Ovary (tissue), 9 donors: ENCODE results near the gene TSPAN3. TPM values are rescaled to one million over a fixed set of nuclear protein-coding genes. Genes with fewer than 3 reads are reported as not detected.

Experiments used
- DNase-seq, 5 donors: peaks; one replicate each; pipeline ENCODE4 v3.0.0-alpha.2; 2019 to 2020
- H3K27ac ChIP-seq, 2 donors: fragments of 200-600 bp; one replicate each; pipeline versions ENCODE4 v1.5.1 to v1.8.0; 2019 to 2022
- H3K27me3 ChIP-seq: fragments of 200-600 bp; one replicate; pipeline ENCODE4 v1.8.0; 2022
- H3K36me3 ChIP-seq: fragments of 200-600 bp; sonication (generic); one replicate; pipeline ENCODE4 v1.5.1; 2019
- H3K4me1 ChIP-seq: one replicate; pipeline ENCODE4 v1.8.1; 2013; ENCODE audit warnings: mild to moderate bottlenecking, moderate library complexity; ENCODE audit not compliant: insufficient read depth
- H3K4me3 ChIP-seq: fragments of 200-600 bp; sonication (generic); one replicate; pipeline ENCODE4 v1.5.1; 2017
- H3K9me3 ChIP-seq, 2 donors: fragments of 200-600 bp in 1 of 2; sonication (generic) in 1 of 2; one replicate each; pipeline versions ENCODE4 v1.5.1 to v1.8.1; 2013 to 2019; ENCODE audit warnings: mild to moderate bottlenecking in 1 of 2, moderate library complexity in 1 of 2
- EP300 ChIP-seq: sonication (generic); formaldehyde crosslinking; IDR thresholded peaks from one replicate; pipeline ENCODE4 v1.6.1; 2017; ENCODE audit warnings: antibody characterized with exemption
- POLR2A ChIP-seq: fragments of 450-650 bp; IDR thresholded peaks from one replicate; pipeline ENCODE4 v1.6.1; 2017; ENCODE audit warnings: antibody characterized with exemption, mild to moderate bottlenecking, moderate library complexity
- WGBS, 3 donors: extraction: QIAGEN DNeasy Blood & Tissue Kit in 1 of 3; methylation state at CpG; one replicate each; pipeline versions ENCODE4 v1.1.5 to v1.1.7; 2013 to 2017; 5-methylcytosine and 5-hydroxymethylcytosine counted together
- intact Hi-C, 4 donors: fragments of 100-400 bp; cut with DNase I; formaldehyde crosslinking; loops; one replicate each; pipeline versions ENCODE4 v1.11.0 to v1.15.1; 2022 to 2023
- polyA plus RNA-seq, 2 donors: library from polyadenylated mRNA; stranded (reverse); fragments of 200-250 nt in 1 of 2; fragments of 350-450 nt in 1 of 2; fragmentation: Illumina TruSeq in 1 of 2; extraction: RNeasy Lipid Tissue Mini Kit (QIAGEN cat#74804) in 1 of 2; gene quantifications; one replicate each; pipeline ENCODE4 v1.2.3, GENCODE V29; 2013 to 2014
- total RNA-seq, 7 donors: library from RNA; depleted of rRNA in 2 of 7; stranded (reverse); fragments of >200 nt in 2 of 7; fragmentation: NEBNext Ultra II Directional in 3 of 7; extraction: Animal tissue kit (Norgen Biotek cat#: 25700) in 3 of 7; gene quantifications; one replicate each; pipeline versions ENCODE4 v1.1.0 to v1.2.4, GENCODE V29; 2016 to 2023
- TF ChIP-seq, protein P1 (sequence below), 3 donors: fragments of 450-650 bp in 2 of 3; fragments of 200-600 bp in 1 of 3; IDR thresholded peaks; one replicate each; pipeline versions ENCODE4 v1.5.1 to v1.8.0; 2016 to 2022; ENCODE audit warnings: antibody characterized with exemption in 3 of 3, mild to moderate bottlenecking in 1 of 3
- donor health status: DM: no; HTN: no; CAD: no; lungs with moderate emphysema.
- donor health status: DM: no; HTN: no; CAD: no.
- donor health status: Bipolar disorder and iron deficiency.
- donor health status: DM: yes; HTN: yes; CAD: no.
- donor health status: DM: no; HTN: no; CAD: no.
- donor health status: DM: yes; HTN: yes; CAD: no.

Gene TSPAN3
- total and polyA plus RNA-seq, 9 donors, result 140 to 266 (median 196) TPM

DNA sequence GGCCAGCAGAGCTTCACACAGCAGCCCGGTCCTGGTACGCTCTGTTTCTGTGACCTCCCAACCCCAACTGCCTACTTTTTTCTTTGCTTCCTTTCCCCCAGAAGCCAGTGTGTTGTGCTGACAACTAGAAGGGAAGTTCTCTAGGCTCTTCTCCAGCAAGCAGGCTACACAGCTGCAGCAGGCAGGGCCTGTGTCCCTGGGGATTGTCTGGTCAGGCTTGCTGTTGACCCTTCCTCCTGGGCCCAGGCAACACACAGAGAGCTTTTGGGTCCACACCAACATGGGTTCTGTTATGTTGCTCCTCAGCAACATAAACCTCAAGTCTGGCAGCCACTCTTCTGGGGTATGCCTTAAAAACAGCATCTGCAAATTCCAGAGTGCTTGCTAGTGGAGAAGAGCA lies 36.2 kb upstream of the TSPAN3 start:
- Histone ChIP-seq H3K27me3 (no peaks in the 10 kb centered on the region), H3K36me3 (no peaks in the 10 kb centered on the region), H3K4me3 (no peak overlapping the region), H3K9me3 (no peaks in the 10 kb centered on the region), H3K27ac (peak overlapping the region in 1 of 2 donors; percentile 57), H3K4me1 (peaks cover 6% of the 10 kb centered on the region)
- peak; percentile 40 to 71 (median 42) for DNase-seq
- TF ChIP-seq, protein P1, sequence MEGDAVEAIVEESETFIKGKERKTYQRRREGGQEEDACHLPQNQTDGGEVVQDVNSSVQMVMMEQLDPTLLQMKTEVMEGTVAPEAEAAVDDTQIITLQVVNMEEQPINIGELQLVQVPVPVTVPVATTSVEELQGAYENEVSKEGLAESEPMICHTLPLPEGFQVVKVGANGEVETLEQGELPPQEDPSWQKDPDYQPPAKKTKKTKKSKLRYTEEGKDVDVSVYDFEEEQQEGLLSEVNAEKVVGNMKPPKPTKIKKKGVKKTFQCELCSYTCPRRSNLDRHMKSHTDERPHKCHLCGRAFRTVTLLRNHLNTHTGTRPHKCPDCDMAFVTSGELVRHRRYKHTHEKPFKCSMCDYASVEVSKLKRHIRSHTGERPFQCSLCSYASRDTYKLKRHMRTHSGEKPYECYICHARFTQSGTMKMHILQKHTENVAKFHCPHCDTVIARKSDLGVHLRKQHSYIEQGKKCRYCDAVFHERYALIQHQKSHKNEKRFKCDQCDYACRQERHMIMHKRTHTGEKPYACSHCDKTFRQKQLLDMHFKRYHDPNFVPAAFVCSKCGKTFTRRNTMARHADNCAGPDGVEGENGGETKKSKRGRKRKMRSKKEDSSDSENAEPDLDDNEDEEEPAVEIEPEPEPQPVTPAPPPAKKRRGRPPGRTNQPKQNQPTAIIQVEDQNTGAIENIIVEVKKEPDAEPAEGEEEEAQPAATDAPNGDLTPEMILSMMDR (IDR thresholded peaks at IDR 0.05), result no peak
- TF ChIP-seq EP300 (no peak), POLR2A (no peak)
- intact Hi-C loops, result loop anchor here in 2 of 4 donors (5.0 to 10.0 kb wide), 3 partner anchors 72 to 440 kb away; no protein-coding TSS in a partner anchor
- WGBS, 3 donors, result 8 to 19% (median 17%) methylated on average over 2 of the region's 2 CpGs

DNA sequence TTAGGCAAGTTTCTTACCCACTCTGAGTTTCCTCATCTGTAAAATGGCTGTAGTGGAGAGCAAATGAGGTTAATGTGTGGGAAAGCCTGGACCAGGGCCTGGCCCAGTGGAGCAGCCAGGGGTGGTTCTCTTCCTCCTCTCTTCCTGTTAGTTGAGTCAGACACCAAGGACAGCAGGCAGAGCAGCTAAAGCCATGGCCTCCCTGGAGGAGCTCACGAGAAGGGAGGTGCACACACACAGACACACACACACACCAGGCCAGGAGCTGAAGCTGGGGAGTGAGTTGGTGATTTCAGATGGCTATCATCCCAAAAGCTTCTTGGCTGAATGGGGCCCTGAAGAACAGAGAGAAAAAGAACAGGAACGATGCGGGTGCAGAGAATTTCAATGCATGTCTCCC lies 33.2 kb upstream of the TSPAN3 start:
- H3K27me3 ChIP-seq, result no peaks in the 10 kb centered on the region
- intact Hi-C loops, result loop anchor here in 1 of 4 donors (10.0 kb wide), 1 partner anchor 69 kb away; no protein-coding TSS in a partner anchor
- TF ChIP-seq EP300 (no peak), POLR2A (no peak)
- TF ChIP-seq, protein P1 (IDR thresholded peaks at IDR 0.05), result no peak
- H3K27ac ChIP-seq, result no peak overlapping the region
- DNase-seq, result no peak
- 64 to 81% (median 74%) methylated on average over 3 of the region's 3 CpGs for WGBS, 3 donors
- H3K4me1 ChIP-seq, result peaks cover 6% of the 10 kb centered on the region
- no peak overlapping the region for H3K4me3 ChIP-seq
- H3K36me3 ChIP-seq, result no peaks in the 10 kb centered on the region
- no peaks in the 10 kb centered on the region for H3K9me3 ChIP-seq

DNA sequence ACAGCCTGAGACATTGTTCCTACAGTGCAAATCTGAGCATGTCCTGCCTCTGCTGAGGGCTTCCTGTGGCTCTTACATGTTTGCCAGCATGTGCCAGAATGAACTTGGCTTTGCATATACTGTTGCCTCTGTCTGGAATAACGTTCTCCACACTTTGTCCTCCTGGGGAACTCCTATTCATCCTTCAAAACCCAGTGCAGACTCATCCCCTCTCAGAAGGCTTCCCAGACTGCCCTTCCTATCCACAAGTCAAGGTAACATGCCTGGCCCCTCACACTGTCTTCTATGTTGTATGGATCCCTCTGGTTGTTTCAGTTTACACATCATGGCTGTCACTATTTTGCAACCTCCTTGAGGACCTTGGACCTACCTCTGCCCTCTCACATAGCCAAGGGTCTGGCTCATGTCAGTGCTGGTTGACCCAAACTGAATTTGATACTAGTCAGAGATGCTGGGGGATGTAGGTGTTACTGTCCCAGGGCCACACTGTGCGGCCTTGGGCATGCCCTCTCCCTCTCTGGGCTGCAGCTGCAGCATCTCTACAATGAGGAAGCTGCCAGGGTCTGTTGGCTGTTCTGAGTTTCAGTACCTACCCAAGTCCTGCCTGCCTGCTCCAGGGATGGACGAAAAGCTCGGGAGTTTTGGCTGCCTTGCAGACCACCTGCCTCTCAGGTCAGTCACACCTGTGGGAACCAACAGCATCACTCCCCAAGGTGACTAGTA lies 29.0 kb upstream of the TSPAN3 start:
- Histone ChIP-seq H3K27ac (no peak overlapping the region), H3K4me1 (no peaks in the 10 kb centered on the region), H3K36me3 (no peaks in the 10 kb centered on the region), H3K9me3 (no peaks in the 10 kb centered on the region), H3K27me3 (no peaks in the 10 kb centered on the region), H3K4me3 (no peak overlapping the region)
- WGBS, 3 donors, result 85 to 91% (median 88%) methylated on average over 4 of the region's 4 CpGs
- no peak for DNase-seq
- TF ChIP-seq POLR2A, result no peak
- TF ChIP-seq, protein P1 (IDR thresholded peaks at IDR 0.05), result no peak
- no peak for TF ChIP-seq EP300
- intact Hi-C loops, result loop anchor here in 1 of 4 donors (10.0 kb wide), 1 partner anchor 65 kb away; no protein-coding TSS in a partner anchor

DNA sequence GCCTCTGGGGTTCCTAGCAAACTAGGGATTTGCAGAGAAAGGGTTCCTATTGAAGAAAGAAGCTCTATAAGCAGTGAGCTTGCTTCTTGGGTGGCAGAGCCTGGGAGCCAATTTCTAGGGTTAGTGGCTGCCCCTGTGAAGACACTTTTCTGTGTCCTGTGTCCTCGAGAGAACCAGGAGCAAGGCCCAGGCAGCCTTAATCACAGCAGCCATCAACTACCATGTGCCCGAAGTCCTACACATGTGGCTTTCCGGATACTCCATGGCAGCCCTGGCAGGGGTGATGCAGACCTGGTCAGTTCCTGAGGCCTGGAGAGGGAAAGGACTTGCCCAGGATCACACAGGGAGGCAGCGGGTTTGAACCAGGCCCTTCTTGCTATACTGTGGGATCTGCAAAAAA lies 27.7 kb upstream of the TSPAN3 start:
- Histone ChIP-seq H3K27me3 (no peaks in the 10 kb centered on the region), H3K4me3 (no peak overlapping the region), H3K4me1 (no peaks in the 10 kb centered on the region), H3K9me3 (no peaks in the 10 kb centered on the region), H3K36me3 (no peaks in the 10 kb centered on the region), H3K27ac (no peak overlapping the region)
- DNase-seq, result no peak
- intact Hi-C loops, result no loop called here
- WGBS, 3 donors, result 95 to 100% (median 96%) methylated on average over 3 to 4 of the region's 4 CpGs
- TF ChIP-seq, protein P1 (IDR thresholded peaks at IDR 0.05), result no peak
- TF ChIP-seq POLR2A (no peak), EP300 (no peak)
